ENCODE data around the gene CNR2. TPM values are rescaled to one million over a fixed set of nuclear protein-coding genes. Genes with fewer than 3 reads are reported as not detected.

CNR2 gene
- total RNA-seq, 1 donor = not detected

GRCh38 chr1:23889074-23889473, 24.1 kb downstream of the CNR2 start:
- H3K4me3 ChIP-seq (ENCODE audit: low read depth, low read length) = no peak overlapping the region
- DNase-seq (ENCODE audit: low read depth) = no peak
- TF ChIP-seq, protein P1, sequence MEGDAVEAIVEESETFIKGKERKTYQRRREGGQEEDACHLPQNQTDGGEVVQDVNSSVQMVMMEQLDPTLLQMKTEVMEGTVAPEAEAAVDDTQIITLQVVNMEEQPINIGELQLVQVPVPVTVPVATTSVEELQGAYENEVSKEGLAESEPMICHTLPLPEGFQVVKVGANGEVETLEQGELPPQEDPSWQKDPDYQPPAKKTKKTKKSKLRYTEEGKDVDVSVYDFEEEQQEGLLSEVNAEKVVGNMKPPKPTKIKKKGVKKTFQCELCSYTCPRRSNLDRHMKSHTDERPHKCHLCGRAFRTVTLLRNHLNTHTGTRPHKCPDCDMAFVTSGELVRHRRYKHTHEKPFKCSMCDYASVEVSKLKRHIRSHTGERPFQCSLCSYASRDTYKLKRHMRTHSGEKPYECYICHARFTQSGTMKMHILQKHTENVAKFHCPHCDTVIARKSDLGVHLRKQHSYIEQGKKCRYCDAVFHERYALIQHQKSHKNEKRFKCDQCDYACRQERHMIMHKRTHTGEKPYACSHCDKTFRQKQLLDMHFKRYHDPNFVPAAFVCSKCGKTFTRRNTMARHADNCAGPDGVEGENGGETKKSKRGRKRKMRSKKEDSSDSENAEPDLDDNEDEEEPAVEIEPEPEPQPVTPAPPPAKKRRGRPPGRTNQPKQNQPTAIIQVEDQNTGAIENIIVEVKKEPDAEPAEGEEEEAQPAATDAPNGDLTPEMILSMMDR (IDR thresholded peaks at IDR 0.05; ENCODE audit: insufficient read depth, low read depth, low read length) = no peak

- no peak overlapping the region for H3K4me3 ChIP-seq (ENCODE audit: low read depth, low read length)
- DNase-seq (ENCODE audit: low read depth) = no peak
- TF ChIP-seq, protein P1 (IDR thresholded peaks at IDR 0.05; ENCODE audit: insufficient read depth, low read depth, low read length) = no peak
Observed at GRCh38 chr1:23885222-23885621, 27.9 kb downstream of the CNR2 start.

DNA sequence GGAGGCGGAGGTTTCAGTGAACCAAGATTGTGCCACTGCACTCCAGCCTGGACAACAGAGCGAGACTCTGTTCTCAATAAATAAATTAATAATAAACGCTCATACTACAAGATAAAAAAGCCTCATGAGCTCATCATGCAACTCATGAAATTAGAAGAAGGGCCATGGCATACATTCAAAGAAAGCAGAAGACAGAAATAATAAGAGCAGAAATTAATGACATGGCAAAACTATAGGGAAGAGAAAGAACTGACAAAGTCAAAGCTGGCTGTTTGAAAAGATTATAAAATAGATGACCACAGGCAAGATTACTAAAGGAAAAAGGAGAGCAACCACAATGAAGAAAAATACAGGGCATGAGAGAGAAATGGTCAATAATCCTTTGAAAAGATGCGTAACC, 30.4 kb downstream of the CNR2 start:
- TF ChIP-seq, protein P1 (IDR thresholded peaks at IDR 0.05; ENCODE audit: insufficient read depth, low read depth, low read length) = no peak
- no peak overlapping the region for H3K4me3 ChIP-seq (ENCODE audit: low read depth, low read length)
- DNase-seq (ENCODE audit: low read depth) = no peak

GRCh38 chr1:23879809-23880208, 33.4 kb downstream of the CNR2 start:
- H3K4me3 ChIP-seq (ENCODE audit: low read depth, low read length) = no peak overlapping the region
- no peak for DNase-seq (ENCODE audit: low read depth)
- TF ChIP-seq, protein P1 (IDR thresholded peaks at IDR 0.05; ENCODE audit: insufficient read depth, low read depth, low read length) = no peak

DNA sequence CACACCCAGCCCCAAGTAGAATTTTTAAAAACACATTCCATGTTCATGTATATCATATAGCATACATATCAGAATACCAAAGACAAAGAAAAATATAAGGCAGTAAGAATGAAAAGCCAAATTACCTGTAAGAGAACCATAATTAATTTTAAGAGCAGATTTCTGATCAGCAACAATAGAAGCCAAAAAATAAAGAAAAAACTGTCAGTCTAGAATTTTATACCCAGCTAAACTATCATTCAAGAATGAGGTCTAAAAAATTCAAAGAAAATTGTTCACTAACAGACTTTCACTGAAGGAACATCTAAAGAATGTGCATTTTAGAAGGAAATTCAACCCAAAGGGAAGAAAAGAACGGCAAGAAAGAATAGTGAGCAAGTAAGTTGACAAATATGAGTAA, 34.5 kb downstream of the CNR2 start:
- H3K4me3 ChIP-seq (ENCODE audit: low read depth, low read length) = no peak overlapping the region
- TF ChIP-seq, protein P1 (IDR thresholded peaks at IDR 0.05; ENCODE audit: insufficient read depth, low read depth, low read length) = no peak
- no peak for DNase-seq (ENCODE audit: low read depth)

- DNase-seq (ENCODE audit: low read depth) = no peak
- no peak overlapping the region for H3K4me3 ChIP-seq (ENCODE audit: low read depth, low read length)
- TF ChIP-seq, protein P1 (IDR thresholded peaks at IDR 0.05; ENCODE audit: insufficient read depth, low read depth, low read length) = no peak
Observed at GRCh38 chr1:23875382-23875781, 37.8 kb downstream of the CNR2 start.

DNA sequence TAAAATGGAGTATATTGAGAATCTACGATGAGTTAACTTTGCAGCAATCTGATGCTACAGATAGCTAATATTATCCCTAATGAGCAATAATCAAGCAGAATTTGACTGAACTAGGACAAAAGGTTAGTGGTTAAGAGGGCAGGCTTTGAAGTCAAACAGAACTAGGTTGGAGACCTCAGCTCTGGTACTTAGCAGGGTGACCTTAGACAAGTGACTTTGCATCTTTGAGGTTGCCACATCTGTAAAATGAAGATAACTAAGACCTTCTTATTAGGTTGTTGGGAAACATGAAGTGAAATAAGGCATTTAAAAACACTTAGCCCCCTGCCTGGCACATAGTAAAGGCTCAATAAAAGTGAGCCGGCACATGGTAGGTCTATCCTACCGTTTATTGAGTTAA, 40.7 kb downstream of the CNR2 start:
- TF ChIP-seq, protein P1 (IDR thresholded peaks at IDR 0.05; ENCODE audit: insufficient read depth, low read depth, low read length) = no peak
- DNase-seq (ENCODE audit: low read depth) = no peak

More for the DNA sequence above, 40.7 kb downstream of the CNR2 start:
- H3K4me3 ChIP-seq (ENCODE audit: low read depth, low read length) = no peak overlapping the region

Data from fibroblast of villous mesenchyme (primary cell).